GM10266 (cell line): ENCODE measurements around the gene SLC5A5.

Source experiments
- DNase-seq: peaks from one replicate; pipeline ENCODE4 v3.0.0; 2012; ENCODE audit errors: extremely low spot score
- TF ChIP-seq, protein P1 (sequence below): IDR thresholded peaks from 2 replicates; pipeline ENCODE4 v1.5.1; 2012; ENCODE audit warnings: mild to moderate bottlenecking, low read depth; ENCODE audit not compliant: control insufficient read depth, insufficient read depth; ENCODE audit errors: missing control alignments

Gene SLC5A5

DNA sequence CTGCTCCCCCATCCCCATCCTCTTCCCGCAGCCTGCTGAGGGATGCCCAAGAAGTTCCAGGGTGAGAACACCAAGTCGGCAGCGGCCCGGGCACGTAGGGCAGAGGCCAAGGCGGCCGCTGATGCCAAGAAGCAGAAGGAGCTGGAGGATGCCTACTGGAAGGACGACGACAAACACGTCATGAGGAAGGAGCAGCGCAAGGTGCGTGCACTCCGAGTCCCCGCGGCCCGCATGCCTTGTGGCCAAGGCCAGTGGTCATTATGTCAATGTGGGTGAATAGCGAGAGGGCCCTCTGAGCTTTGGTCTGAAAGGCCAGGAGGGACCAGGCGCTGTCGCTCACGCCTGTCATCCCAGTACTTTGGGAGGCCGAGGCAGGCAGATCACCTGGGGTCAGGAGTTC lies 64.6 kb downstream of the SLC5A5 start:
- DNase-seq, result no peak
- TF ChIP-seq, protein P1, sequence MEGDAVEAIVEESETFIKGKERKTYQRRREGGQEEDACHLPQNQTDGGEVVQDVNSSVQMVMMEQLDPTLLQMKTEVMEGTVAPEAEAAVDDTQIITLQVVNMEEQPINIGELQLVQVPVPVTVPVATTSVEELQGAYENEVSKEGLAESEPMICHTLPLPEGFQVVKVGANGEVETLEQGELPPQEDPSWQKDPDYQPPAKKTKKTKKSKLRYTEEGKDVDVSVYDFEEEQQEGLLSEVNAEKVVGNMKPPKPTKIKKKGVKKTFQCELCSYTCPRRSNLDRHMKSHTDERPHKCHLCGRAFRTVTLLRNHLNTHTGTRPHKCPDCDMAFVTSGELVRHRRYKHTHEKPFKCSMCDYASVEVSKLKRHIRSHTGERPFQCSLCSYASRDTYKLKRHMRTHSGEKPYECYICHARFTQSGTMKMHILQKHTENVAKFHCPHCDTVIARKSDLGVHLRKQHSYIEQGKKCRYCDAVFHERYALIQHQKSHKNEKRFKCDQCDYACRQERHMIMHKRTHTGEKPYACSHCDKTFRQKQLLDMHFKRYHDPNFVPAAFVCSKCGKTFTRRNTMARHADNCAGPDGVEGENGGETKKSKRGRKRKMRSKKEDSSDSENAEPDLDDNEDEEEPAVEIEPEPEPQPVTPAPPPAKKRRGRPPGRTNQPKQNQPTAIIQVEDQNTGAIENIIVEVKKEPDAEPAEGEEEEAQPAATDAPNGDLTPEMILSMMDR, result no peak

- DNase-seq, result no peak
- TF ChIP-seq, protein P1, result no peak
Observed at GRCh38 chr19:17937371-17937900, 65.7 kb downstream of the SLC5A5 start.

DNA sequence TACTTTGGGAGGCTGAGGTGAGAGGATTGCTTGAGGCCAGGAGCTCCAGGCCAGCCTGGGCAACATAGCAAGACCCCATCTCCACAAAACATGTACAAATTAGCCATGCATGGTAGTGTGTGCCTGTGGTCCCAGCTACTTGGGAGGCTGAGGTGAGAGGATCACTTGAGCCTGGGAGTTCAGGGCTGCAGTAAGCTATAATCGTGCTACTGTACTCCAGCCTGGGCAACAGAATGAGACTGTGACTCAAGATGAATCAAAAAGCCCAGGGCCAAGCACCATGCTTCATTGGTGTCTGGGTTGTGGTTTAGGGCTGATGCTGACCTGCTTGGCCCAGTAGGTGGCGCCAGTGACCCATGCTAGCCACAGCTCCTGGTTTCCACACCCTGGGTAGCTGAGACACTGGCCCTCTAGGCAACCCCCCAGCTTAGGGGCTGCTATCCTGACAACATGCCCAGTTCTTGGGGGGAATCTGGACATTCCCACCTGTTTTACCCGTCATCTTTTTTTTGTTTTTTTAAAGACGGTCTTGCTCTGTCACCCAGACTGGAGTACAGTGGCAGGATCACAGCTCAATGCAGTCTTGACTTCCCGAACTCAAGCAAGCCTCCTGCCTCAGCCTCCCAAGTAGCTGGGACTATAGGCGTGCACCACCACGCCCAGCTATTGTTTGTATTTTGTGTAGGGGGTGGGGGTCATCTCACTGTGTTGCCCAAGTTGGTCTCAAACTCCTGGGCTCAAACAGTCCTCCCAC lies 66.5 kb downstream of the SLC5A5 start:
- TF ChIP-seq, protein P1, result peak; percentile 97
- peak; percentile 92 for DNase-seq

GRCh38 chr19:17942181-17942580 lies 70.4 kb downstream of the SLC5A5 start:
- TF ChIP-seq, protein P1, result no peak
- no peak for DNase-seq

DNA sequence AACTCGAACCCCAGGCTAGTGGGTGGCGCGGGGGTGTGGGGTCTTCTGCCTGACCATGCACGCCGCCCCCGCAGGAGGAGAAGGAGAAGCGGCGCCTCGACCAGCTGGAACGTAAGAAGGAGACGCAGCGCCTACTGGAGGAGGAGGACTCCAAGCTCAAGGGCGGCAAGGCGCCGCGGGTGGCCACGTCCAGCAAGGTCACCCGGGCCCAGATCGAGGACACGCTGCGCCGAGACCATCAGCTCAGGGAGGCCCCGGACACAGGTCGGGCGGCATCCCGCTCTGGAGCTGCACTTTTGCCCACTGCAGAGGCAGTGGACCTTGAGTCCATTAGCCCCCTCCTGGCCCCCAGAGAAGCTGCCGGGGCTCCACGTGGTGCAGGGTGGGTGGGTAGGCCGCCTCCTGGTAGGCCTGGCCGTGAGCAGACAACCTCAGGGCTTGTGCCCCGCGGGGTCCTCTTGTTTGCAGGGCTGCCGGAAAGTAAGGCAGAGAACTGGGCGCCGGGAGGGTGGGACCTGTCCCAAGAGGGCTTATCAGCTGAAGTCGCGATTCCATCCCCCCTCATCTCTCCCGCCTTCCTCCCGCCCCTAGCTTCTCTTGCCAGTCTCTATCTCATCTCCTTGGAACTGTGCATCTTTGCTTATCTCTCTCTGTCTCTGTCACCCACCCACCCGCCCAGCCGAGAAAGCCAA lies 71.0 kb downstream of the SLC5A5 start:
- TF ChIP-seq, protein P1, result no peak
- no peak for DNase-seq

DNA sequence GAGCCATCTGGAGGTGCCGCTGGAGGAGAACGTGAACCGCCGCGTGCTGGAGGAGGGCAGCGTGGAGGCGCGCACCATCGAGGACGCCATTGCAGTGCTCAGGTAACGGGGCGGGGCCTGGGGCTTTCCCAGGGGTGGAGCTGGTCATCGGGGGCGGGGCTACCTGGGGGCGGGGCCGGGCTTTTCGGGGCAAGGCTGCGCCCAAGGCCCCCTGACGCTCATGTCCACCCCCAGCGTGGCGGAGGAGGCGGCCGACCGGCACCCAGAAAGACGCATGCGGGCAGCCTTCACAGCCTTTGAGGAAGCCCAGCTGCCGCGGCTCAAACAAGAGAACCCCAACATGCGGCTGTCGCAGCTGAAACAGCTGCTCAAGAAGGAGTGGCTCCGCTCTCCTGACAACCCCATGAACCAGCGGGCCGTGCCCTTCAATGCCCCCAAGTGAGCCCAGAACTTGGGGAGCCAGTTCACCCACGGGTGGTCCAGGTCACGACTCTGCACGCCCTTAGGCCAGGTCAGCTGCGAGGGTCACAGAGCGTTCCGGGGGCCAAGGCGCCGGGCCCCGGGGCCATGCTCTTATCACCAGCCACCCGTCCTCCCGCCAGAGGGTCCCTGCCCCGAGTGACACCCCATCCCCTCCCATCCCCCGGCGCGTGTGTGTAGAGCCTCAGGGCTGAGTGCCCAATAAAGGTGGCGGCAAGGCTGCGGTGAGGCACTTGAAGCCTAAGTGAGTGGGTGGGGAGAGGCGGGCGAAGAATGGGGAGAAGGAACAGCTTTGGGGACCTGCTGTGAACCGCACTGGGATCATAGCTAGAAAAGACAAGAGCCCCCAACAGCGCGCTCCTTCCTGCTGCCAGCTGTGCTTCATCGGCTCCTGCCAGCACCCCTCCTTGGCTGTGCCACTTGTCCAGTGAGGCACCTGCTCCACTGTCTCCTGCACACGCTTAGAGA lies 71.8 kb downstream of the SLC5A5 start:
- TF ChIP-seq, protein P1, result no peak
- DNase-seq, result no peak

DNA sequence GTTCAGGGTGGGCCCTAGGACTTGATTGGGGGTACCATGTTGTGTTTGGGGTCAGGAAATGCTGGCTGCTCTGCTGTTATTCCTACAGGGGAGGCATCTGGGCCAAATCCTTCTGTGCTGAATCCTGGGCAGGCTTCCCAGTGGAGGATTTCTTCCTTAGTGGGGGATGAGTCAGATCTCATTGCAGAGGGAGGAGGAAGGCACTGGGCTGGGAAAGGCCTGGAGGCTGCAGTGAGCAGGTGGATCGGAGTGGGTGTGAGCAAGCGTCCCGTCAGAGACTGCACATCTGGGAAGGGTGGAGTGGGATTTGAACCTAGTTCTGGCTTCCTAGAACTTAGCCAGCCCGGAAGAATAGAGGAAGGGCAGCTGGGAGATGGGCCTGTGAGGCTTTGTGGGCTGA lies 72.6 kb downstream of the SLC5A5 start:
- no peak for DNase-seq
- TF ChIP-seq, protein P1, result no peak
